Superior temporal gyrus (tissue), 1 donor: ENCODE measurements around the gene CNGA4.
A peak's percentile ranks its signal among the peaks of the same experiment; 100 is the strongest.
"Not testable (repeated sequence)": the region's sequence is repeated elsewhere in the genome, so short reads cannot be mapped to it uniquely, and the experiment has no call there.

Experiments used
- DNase-seq: peaks from one replicate; pipeline ENCODE4 v3.0.0-alpha.2; 2016; ENCODE audit errors: extremely low spot score

CNGA4 gene

GRCh38 chr11:6225024-6225423, 13.9 kb upstream of the CNGA4 start:
- no peak for DNase-seq

- no peak for DNase-seq
Measured at GRCh38 chr11:6225896-6226295, 13.0 kb upstream of the CNGA4 start.

- DNase-seq: no peak
Measured at GRCh38 chr11:6228520-6228919, 10.4 kb upstream of the CNGA4 start.

GRCh38 chr11:6229911-6230310, 9.0 kb upstream of the CNGA4 start:
- DNase-seq: no peak

- DNase-seq: no peak
Measured at GRCh38 chr11:6232899-6233298, 6.0 kb upstream of the CNGA4 start.

- DNase-seq: no peak
Measured at GRCh38 chr11:6233984-6234386, 4.9 kb upstream of the CNGA4 start.

GRCh38 chr11:6234387-6235107, 4.3 kb upstream of the CNGA4 start, which contains the start of gene FHIP1B:
Gene FHIP1B (minus strand): TSS chr11:6234636. CDS start chr11:6224516, 10,120 bp downstream.
- peak; percentile 99 for DNase-seq

GRCh38 chr11:6237266-6237665, 1.6 kb upstream of the CNGA4 start:
- no peak for DNase-seq

GRCh38 chr11:6237761-6238302, 1.1 kb upstream of the CNGA4 start:
- no peak for DNase-seq

- DNase-seq: no peak
Measured at GRCh38 chr11:6240139-6240538, 1.2 kb downstream of the CNGA4 start.

GRCh38 chr11:6240781-6241180, 1.9 kb downstream of the CNGA4 start:
- no peak for DNase-seq

GRCh38 chr11:6241316-6241715, 2.4 kb downstream of the CNGA4 start:
- no peak for DNase-seq

GRCh38 chr11:6245536-6245935, 6.6 kb downstream of the CNGA4 start:
- DNase-seq: no peak

GRCh38 chr11:6248248-6248647, 9.4 kb downstream of the CNGA4 start:
- no peak for DNase-seq

- DNase-seq: not testable (repeated sequence)
Measured at GRCh38 chr11:6248897-6249296, 10.0 kb downstream of the CNGA4 start.

- no peak for DNase-seq
Measured at GRCh38 chr11:6249770-6250555, 11.1 kb downstream of the CNGA4 start.

- peak; percentile 74 for DNase-seq
Measured at GRCh38 chr11:6251120-6251733, 12.3 kb downstream of the CNGA4 start.

- no peak for DNase-seq
Measured at GRCh38 chr11:6251990-6252473, 13.1 kb downstream of the CNGA4 start.

- no peak for DNase-seq
Measured at GRCh38 chr11:6253197-6253596, 14.3 kb downstream of the CNGA4 start.

GRCh38 chr11:6258141-6258540, 19.3 kb downstream of the CNGA4 start:
- no peak for DNase-seq

- peak; percentile 48 for DNase-seq
Measured at GRCh38 chr11:6258571-6259081, 19.7 kb downstream of the CNGA4 start.

- DNase-seq: peak; percentile 18
Measured at GRCh38 chr11:6260207-6260726, 21.4 kb downstream of the CNGA4 start.
